NCI-H524 treated with DMSO at 0.1 percent for 48 hours (cell line): ENCODE data around the gene SPAM1.
A peak's percentile ranks its signal among the peaks of the same experiment; 100 is the strongest.
"Not testable (repeated sequence)": the region's sequence is repeated elsewhere in the genome, so short reads cannot be mapped to it uniquely, and the experiment has no call there.

Experiments used
- DNase-seq: peaks from one replicate; lab custom pipeline; 2025; lab: John Stamatoyannopoulos, UW

The SPAM1 gene

GRCh38 chr7:123948136-123948535 is 23.1 kb downstream of the SPAM1 start:
- DNase-seq, result no peak

- no peak for DNase-seq
Observed at GRCh38 chr7:123958186-123958703, 33.2 kb downstream of the SPAM1 start.

GRCh38 chr7:123961771-123962170 is 36.7 kb downstream of the SPAM1 start:
- no peak for DNase-seq

- DNase-seq, result no peak
Observed at GRCh38 chr7:123966936-123967335, 41.9 kb downstream of the SPAM1 start.

GRCh38 chr7:123972045-123972444 is 47.0 kb downstream of the SPAM1 start:
- no peak for DNase-seq

GRCh38 chr7:123972831-123973230 is 47.8 kb downstream of the SPAM1 start:
- DNase-seq, result no peak

GRCh38 chr7:123974326-123974908 is 49.4 kb downstream of the SPAM1 start:
- DNase-seq, result no peak

GRCh38 chr7:123975084-123975483 is 50.0 kb downstream of the SPAM1 start:
- DNase-seq, result no peak

GRCh38 chr7:123977081-123977480 is 52.0 kb downstream of the SPAM1 start:
- no peak for DNase-seq

- DNase-seq, result no peak
Observed at GRCh38 chr7:123979876-123980275, 54.8 kb downstream of the SPAM1 start.

- no peak for DNase-seq
Observed at GRCh38 chr7:123987445-123987844, 62.4 kb downstream of the SPAM1 start.

GRCh38 chr7:123992913-123993518 is 68.0 kb downstream of the SPAM1 start:
- no peak for DNase-seq

GRCh38 chr7:123993996-123994395 is 69.0 kb downstream of the SPAM1 start:
- DNase-seq, result no peak

GRCh38 chr7:123994449-123994848 is 69.4 kb downstream of the SPAM1 start:
- DNase-seq, result no peak

GRCh38 chr7:123995617-123996326 is 70.7 kb downstream of the SPAM1 start:
- no peak for DNase-seq

GRCh38 chr7:123996327-123996625 is 71.2 kb downstream of the SPAM1 start:
- DNase-seq, result no peak

- no peak for DNase-seq
Observed at GRCh38 chr7:123998921-123999320, 73.9 kb downstream of the SPAM1 start.

GRCh38 chr7:123999703-124000102 is 74.7 kb downstream of the SPAM1 start:
- DNase-seq, result no peak

- not testable (repeated sequence) for DNase-seq
Observed at GRCh38 chr7:124008296-124008695, 83.3 kb downstream of the SPAM1 start.

GRCh38 chr7:124009321-124009720 is 84.3 kb downstream of the SPAM1 start:
- DNase-seq, result peak; percentile 42
